HEK293 (cell line): ENCODE data around the gene CELF1.

ENCODE experiments used
- MZF1 ChIP-seq: fragments of 450-650 bp; formaldehyde crosslinking; IDR thresholded peaks from 2 replicates; pipeline ENCODE4 v1.5.1; 2017; ENCODE audit warnings: missing biosample characterization, missing genetic modification characterization, borderline replicate concordance
- REPIN1 ChIP-seq: fragments of 450-650 bp; formaldehyde crosslinking; IDR thresholded peaks from 2 replicates; pipeline ENCODE4 v1.5.1; 2017; ENCODE audit warnings: missing biosample characterization, missing genetic modification characterization, low read depth
- REST ChIP-seq: fragments of 450-650 bp; formaldehyde crosslinking; IDR thresholded peaks from 2 replicates; pipeline ENCODE4 v1.5.1; 2016; ENCODE audit warnings: missing biosample characterization, missing genetic modification characterization
- ZBTB20 ChIP-seq: fragments of 450-650 bp; formaldehyde crosslinking; IDR thresholded peaks from 2 replicates; pipeline ENCODE4 v1.5.1; 2016; ENCODE audit warnings: missing biosample characterization, missing genetic modification characterization
- ZNF175 ChIP-seq: fragments of 450-650 bp; formaldehyde crosslinking; IDR thresholded peaks from 2 replicates; pipeline ENCODE4 v1.5.1; 2016; ENCODE audit warnings: missing biosample characterization, missing genetic modification characterization
- ZNF366 ChIP-seq: fragments of 450-650 bp; formaldehyde crosslinking; conservative IDR thresholded peaks from 2 replicates; pipeline ENCODE4 v1.5.1; 2016; ENCODE audit warnings: missing biosample characterization, missing genetic modification characterization

- TF ChIP-seq MZF1 (tag by site-specific recombination), result no peak
- TF ChIP-seq ZNF175, result no peak
- no peak for TF ChIP-seq REPIN1 (tag by site-specific recombination)
- TF ChIP-seq ZNF366 (tag by site-specific recombination), result no peak
- TF ChIP-seq REST (tag by site-specific recombination), result no peak
- TF ChIP-seq ZBTB20 (tag by site-specific recombination), result no peak
These were observed 35.7 kb downstream of the CELF1 start for GRCh38 chr11:47516984-47517853.
